Activated CD8-positive, alpha-beta memory T cell treated with anti-CD3 and anti-CD28 coated beads for 48 hours (primary cell): ENCODE data around the gene CXCL12.

Source experiments
- DNase-seq, 3 experiments: peaks; one replicate each; pipeline ENCODE4 v3.0.0-alpha.2; 2020; ENCODE audit warnings: low read depth in 2 of 3, low spot score in 2 of 3

The CXCL12 gene

GRCh38 chr10:44364566-44364965 lies 20.3 kb downstream of the CXCL12 start:
- DNase-seq, result no peak

- DNase-seq, result no peak
Measured at GRCh38 chr10:44363716-44364115, 21.2 kb downstream of the CXCL12 start.

DNA sequence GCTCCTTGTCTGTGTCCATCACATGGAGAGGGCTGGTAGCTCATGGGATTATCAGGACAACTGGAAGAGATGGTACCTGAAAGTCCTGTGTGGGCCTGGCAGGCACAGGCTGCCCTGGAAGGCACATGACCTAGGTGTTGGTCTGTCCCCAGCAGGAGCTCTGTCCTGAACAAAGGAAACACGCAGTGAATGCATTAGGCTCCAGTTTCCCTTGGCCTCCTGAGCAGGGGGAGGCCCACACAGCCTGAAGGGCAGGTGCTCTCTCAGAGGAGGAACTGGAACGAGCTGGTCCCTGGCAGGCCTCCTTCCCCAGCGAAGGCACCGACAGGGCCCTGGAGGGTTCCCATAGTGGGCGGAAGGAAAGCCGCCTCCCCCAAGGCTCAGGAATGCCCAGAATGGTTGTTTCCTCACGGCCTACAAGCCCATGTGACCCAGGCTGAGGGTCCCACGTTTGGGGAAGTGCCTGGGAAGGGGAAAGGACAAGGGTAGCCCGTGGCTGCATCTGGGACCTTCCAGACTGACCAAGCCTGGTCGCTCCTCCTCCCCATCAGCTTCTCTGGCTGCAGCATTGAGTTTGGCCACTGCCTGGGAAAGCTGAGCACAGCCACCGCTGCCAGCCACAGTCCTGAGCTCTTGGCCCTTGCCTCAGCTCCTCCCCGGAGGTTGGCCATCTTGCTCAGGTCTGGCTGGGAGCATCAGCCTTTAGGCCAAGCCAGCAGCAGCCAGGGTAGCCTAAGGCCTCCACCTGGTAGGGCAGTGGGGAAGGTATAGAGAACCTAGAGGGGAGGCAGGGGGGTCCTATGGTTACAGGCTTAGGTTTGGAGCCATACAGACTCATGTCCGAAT lies 21.8 kb downstream of the CXCL12 start:
- DNase-seq, result no peak

- DNase-seq, result no peak
Measured at GRCh38 chr10:44361109-44361508, 23.8 kb downstream of the CXCL12 start.

DNA sequence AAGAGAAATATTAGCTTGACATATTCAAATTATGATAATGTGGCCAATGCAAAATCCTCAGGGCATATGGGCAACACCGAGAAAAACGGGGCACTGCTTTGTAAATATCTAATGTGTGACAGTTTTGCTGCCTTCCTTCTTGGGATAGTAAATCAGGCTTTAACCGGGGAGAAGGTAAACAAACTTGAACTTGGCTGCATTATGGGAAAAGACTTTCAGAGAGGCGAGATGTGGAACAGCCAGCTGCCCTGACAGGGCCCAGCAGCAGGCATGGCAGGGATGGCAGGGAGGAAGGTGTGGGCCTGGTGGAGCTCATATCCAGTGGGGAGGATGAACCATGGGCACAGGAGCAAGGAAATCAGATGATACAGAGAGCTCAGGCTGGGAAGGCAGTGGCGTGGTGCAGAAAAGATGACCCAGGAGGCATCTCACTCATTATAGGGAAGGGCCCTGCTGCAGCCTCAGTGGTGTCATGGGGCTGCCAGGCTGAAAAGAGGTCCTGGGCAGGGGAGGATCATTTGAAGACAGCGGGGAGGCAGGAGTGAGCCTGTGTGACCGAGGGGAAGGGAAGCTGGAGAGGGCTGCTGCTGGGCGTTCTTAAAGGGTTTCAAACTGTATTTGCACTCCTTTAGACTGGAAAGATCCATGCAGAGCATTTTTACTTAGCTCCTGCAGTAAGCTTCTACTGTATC lies 26.7 kb downstream of the CXCL12 start:
- DNase-seq, result no peak

GRCh38 chr10:44357023-44357540 lies 27.8 kb downstream of the CXCL12 start:
- DNase-seq, result no peak

GRCh38 chr10:44356139-44357022 lies 28.5 kb downstream of the CXCL12 start:
- DNase-seq, result no peak

- DNase-seq, result no peak
Measured at GRCh38 chr10:44355630-44356029, 29.3 kb downstream of the CXCL12 start.

- DNase-seq, result no peak
Measured at GRCh38 chr10:44354771-44355170, 30.1 kb downstream of the CXCL12 start.

DNA sequence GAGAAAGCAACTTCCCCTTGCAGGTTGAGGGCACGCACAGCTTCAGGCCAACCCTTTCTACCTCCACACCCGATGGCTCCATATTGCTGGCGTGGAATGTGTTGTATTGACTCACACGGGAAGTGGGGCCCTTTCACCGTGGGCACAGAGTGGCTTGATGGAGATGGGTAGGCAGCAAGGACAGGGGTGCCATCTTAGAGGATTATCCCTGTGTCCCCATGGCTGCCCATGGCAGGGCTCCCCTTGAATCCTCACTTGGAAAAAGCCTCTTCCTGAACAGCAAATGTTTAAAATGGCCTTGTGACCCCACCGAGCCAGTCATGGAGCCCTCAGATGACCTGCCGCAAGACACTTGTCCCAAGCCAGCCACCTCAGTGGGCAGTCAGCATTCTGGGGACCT lies 31.2 kb downstream of the CXCL12 start:
- no peak for DNase-seq

DNA sequence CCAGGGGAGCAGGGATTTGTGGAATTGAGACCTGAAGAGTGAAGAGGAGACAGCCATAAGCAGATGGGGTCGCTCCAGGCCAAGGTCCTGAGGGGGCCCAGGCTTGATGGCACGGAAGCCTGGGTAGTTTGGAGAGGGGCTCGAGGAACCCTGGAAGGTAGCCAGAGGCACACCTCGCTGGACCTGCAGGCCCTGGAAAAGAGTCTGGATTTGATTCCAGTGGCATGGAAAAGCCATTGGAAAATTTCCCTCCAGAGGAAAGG lies 31.8 kb downstream of the CXCL12 start:
- no peak for DNase-seq

GRCh38 chr10:44352316-44353127 lies 32.4 kb downstream of the CXCL12 start:
- no peak for DNase-seq

- no peak for DNase-seq
Measured at GRCh38 chr10:44348496-44348895, 36.4 kb downstream of the CXCL12 start.

DNA sequence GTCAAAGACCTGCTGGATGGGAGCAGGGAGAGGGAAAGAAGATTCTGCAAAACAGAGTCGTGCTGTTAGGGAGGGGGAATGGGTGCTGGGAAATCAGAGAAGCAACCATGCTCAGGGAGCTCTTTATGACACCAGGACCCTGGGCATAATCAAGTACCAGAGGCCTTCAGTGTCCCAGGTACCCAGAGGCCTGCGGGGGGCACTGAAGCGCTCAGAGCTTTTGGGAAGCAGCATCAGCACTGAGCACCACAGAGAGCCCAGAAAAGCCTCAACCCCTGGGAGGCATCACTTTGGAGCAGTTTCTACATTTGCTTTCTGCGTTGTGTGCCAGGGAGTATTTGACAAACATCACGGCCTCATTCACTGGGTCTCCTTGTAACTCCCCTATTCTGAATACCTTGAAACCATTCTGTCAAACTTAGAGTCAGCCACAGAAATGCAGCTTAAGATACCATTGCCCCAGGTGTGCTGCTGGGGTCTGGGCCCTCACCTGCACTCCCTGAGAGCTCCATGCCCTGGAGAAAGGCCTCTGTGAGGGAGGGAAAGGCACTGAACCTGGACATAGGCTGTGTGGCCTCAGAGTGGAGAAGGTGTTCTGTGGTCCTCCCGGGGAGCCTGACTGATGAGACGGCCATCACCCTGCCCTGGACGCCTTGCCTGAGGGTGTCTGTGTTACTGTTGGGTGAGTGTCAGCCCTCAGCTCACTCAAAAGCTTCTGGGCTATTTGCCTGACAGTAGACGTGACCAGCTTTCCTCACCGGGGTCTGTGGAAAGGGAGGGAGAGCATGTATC lies 37.1 kb downstream of the CXCL12 start:
- no peak for DNase-seq

- DNase-seq, result no peak
Measured at GRCh38 chr10:44344727-44345126, 40.2 kb downstream of the CXCL12 start.

GRCh38 chr10:44343843-44344242 lies 41.1 kb downstream of the CXCL12 start:
- DNase-seq, result no peak

GRCh38 chr10:44341886-44342285 lies 43.0 kb downstream of the CXCL12 start:
- DNase-seq, result no peak

- no peak for DNase-seq
Measured at GRCh38 chr10:44340557-44340956, 44.3 kb downstream of the CXCL12 start.

- DNase-seq, result no peak
Measured at GRCh38 chr10:44339218-44339617, 45.7 kb downstream of the CXCL12 start.

DNA sequence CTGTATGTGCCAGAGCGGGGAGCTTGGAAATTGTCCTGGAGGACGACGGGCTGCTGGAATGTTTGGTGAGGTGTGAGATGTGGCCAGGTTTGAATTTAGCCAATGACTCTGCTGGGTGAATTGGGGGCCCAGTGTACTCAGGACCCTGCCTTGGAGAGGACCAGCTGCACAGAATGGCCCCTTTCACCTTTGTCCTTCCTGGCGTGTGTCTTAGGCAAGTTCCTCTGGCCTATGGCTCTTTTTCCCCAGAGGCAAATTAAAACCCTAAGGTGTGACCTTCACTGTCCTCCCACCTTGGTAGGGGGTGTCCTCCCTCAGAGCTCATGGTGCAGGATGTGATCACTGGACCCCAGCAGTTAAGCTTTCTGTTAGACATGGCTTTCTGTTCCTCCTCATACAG lies 47.8 kb downstream of the CXCL12 start:
- DNase-seq, result no peak
